Psoas muscle (tissue), 8 donors: Measurements from ENCODE around the gene DGKB. TPM values are rescaled to one million over a fixed set of nuclear protein-coding genes. Genes with fewer than 3 reads are reported as not detected.

Experiments used
- ATAC-seq, 4 donors: fragments of 200-7000 bp; cut with Tn5 transposase; one replicate each; pipeline ENCODE4 v1.9.1; 2020; ENCODE audit warnings: moderate library complexity in 3 of 4, mild to moderate bottlenecking in 2 of 4
- DNase-seq, 2 donors: peaks; one replicate each; pipeline ENCODE4 v3.0.0-alpha.2; 2020
- H3K27ac ChIP-seq: fragments of 200-600 bp; one replicate; pipeline ENCODE4 v1.8.0; 2022
- H3K27me3 ChIP-seq, 3 donors: fragments of 200-600 bp in 1 of 3; one replicate each; pipeline versions ENCODE4 v1.6.1 to v1.8.0; 2013 to 2022; ENCODE audit warnings: low read length in 2 of 3, mild to moderate bottlenecking in 2 of 3, moderate library complexity in 1 of 3; ENCODE audit not compliant: insufficient read depth in 3 of 3
- H3K36me3 ChIP-seq, 2 donors: fragments of 200-600 bp in 1 of 2; one replicate each; pipeline versions ENCODE4 v1.6.1 to v1.8.0; 2013 to 2022; ENCODE audit warnings: low read depth in 1 of 2, mild to moderate bottlenecking in 1 of 2, moderate library complexity in 1 of 2; ENCODE audit not compliant: insufficient read depth in 1 of 2
- H3K4me1 ChIP-seq: fragments of 200-600 bp; one replicate; pipeline ENCODE4 v1.8.0; 2022
- H3K4me3 ChIP-seq: fragments of 200-600 bp; one replicate; pipeline ENCODE4 v1.8.0; 2022; ENCODE audit warnings: mild to moderate bottlenecking
- H3K9me3 ChIP-seq: fragments of 200-600 bp; one replicate; pipeline ENCODE4 v1.8.0; 2022
- WGBS, 3 donors: extraction: QIAGEN DNeasy Blood & Tissue Kit; methylation state at CpG; one replicate each; pipeline versions ENCODE4 v1.1.6 to v1.1.7; 2013; 5-methylcytosine and 5-hydroxymethylcytosine counted together
- intact Hi-C, 2 donors: fragments of 100-400 bp; cut with DNase I; formaldehyde crosslinking; loops; one replicate each; pipeline versions ENCODE4 v1.11.0 to v1.14.2; 2022
- polyA plus RNA-seq, 3 donors: library from polyadenylated mRNA; stranded (reverse); fragments of 200-250 nt; gene quantifications; one replicate each; pipeline ENCODE4 v1.2.3, GENCODE V29; 2013
- total RNA-seq, 4 donors: library from RNA; stranded (reverse); fragmentation: NEBNext Ultra II Directional in 2 of 4; extraction: Animal tissue kit (Norgen Biotek cat#: 25700) in 2 of 4; gene quantifications; one replicate each; pipeline versions ENCODE4 v1.2.1 to v1.2.4, GENCODE V29; 2021 to 2023
- TF ChIP-seq, protein P1 (sequence below): fragments of 200-600 bp; IDR thresholded peaks from one replicate; pipeline ENCODE4 v1.8.0; 2022; ENCODE audit warnings: antibody characterized with exemption
- donor health status: healthy with polysubstance abuse.
- donor health status: DM: no; HTN: no; CAD: no; lungs with moderate emphysema.
- donor health status: Bipolar disorder and iron deficiency.
- donor health status: healthy.
- donor health status: DM: yes; HTN: yes; CAD: no.
- donor health status: DM: no; HTN: no; CAD: no.
- donor health status: DM: no; HTN: no; CAD: no.
- donor health status: DM: yes; HTN: yes; CAD: no.

DGKB gene
- total and polyA plus RNA-seq, 7 donors, result 0.01 to 0.26 (median 0.04) TPM; not detected in 2

- Histone ChIP-seq H3K36me3 (no peaks in the 10 kb centered on the region), H3K27ac (no peak overlapping the region), H3K27me3 (no peaks in the 10 kb centered on the region), H3K9me3 (no peaks in the 10 kb centered on the region), H3K4me3 (no peak overlapping the region), H3K4me1 (no peaks in the 10 kb centered on the region)
- intact Hi-C loops, result no loop called here
- TF ChIP-seq, protein P1, sequence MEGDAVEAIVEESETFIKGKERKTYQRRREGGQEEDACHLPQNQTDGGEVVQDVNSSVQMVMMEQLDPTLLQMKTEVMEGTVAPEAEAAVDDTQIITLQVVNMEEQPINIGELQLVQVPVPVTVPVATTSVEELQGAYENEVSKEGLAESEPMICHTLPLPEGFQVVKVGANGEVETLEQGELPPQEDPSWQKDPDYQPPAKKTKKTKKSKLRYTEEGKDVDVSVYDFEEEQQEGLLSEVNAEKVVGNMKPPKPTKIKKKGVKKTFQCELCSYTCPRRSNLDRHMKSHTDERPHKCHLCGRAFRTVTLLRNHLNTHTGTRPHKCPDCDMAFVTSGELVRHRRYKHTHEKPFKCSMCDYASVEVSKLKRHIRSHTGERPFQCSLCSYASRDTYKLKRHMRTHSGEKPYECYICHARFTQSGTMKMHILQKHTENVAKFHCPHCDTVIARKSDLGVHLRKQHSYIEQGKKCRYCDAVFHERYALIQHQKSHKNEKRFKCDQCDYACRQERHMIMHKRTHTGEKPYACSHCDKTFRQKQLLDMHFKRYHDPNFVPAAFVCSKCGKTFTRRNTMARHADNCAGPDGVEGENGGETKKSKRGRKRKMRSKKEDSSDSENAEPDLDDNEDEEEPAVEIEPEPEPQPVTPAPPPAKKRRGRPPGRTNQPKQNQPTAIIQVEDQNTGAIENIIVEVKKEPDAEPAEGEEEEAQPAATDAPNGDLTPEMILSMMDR, result no peak
- DNase-seq, result no peak
- 57 to 60% (median 59%) methylated on average over 4 of the region's 4 CpGs for WGBS, 3 donors
- ATAC-seq, result no peak
These were observed 561.3 kb downstream of the DGKB start for GRCh38 chr7:14341200-14341775.

DNA sequence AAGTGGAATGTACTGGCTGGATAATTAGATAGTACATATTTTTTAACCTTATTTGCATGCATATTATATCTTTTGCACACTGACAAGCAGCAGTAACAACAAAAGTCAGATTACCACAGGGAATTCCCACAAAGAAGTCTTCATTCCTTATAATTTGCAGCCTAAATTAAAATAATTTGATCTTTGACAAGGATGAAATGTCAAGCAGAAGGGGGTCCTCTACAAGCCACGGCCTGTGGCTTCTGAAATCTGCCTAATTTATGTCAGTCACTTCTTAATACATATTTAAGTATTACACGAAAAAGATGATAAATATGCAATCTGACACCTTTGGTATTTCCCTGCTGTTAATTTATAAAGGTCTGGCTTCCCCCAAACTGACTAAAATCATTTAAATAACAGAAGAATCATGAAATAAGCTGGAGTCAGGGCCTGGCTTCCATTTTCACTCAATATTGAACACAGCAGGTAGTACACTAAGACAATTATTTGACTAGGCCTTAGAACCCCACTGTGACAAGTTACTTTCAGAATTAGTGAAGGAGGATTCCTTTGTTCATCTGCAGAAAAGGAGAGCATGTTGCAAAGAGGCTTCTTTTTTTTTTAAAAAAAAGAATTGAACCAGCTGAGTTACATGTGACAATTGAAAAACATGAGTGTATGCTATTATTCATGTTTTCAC is 562.0 kb downstream of the DGKB start:
- Histone ChIP-seq H3K4me3 (no peak overlapping the region), H3K27ac (no peak overlapping the region), H3K27me3 (no peaks in the 10 kb centered on the region), H3K9me3 (no peaks in the 10 kb centered on the region), H3K36me3 (no peaks in the 10 kb centered on the region), H3K4me1 (no peaks in the 10 kb centered on the region)
- no peak for DNase-seq
- intact Hi-C loops, result no loop called here
- ATAC-seq, result no peak
- TF ChIP-seq, protein P1, result no peak
- 56 to 59% (median 56%) methylated on average over 2 of the region's 2 CpGs for WGBS, 3 donors

DNA sequence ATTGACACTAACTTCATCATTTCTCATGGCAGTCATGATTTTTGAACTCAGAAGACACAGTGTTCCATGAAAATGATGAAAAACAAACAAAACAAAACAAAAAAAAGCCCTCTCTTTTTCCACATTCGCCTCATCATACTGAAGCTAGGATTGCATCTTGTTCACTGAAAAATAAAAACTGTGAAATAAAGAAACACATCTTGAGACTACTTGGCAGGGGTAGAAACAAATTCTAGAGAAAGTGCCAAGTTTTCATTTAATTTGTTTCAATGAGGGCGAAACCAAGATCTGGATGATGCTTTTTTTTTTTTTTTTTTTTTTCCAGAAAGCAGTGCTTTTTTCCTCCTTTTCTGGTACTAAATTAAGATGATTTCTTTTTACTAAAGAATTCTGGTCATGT is 562.7 kb downstream of the DGKB start:
- intact Hi-C loops, result no loop called here

GRCh38 chr7:14336256-14336655 is 566.3 kb downstream of the DGKB start:
- ATAC-seq (no peak), DNase-seq (no peak)
- Histone ChIP-seq H3K4me1 (no peaks in the 10 kb centered on the region), H3K4me3 (no peak overlapping the region), H3K36me3 (no peaks in the 10 kb centered on the region), H3K27me3 (no peaks in the 10 kb centered on the region), H3K9me3 (no peaks in the 10 kb centered on the region), H3K27ac (no peak overlapping the region)
- TF ChIP-seq, protein P1, result no peak
- WGBS, 3 donors, result 95 to 100% (median 97%) methylated on average over 1 of the region's 1 CpG
- intact Hi-C loops, result no loop called here

More for the DNA sequence above, 562.7 kb downstream of the DGKB start:
- Histone ChIP-seq H3K36me3 (no peaks in the 10 kb centered on the region), H3K27ac (no peak overlapping the region), H3K9me3 (no peaks in the 10 kb centered on the region), H3K4me1 (no peaks in the 10 kb centered on the region), H3K27me3 (no peaks in the 10 kb centered on the region), H3K4me3 (no peak overlapping the region)
- no peak for DNase-seq
- TF ChIP-seq, protein P1, result no peak
- 70 to 90% (median 82%) methylated on average over 2 of the region's 2 CpGs for WGBS, 3 donors
- ATAC-seq, result no peak
